Ecto neural progenitor cell (in vitro differentiated cells): ENCODE measurements around the gene SLC2A6.

Experiments used
- DNase-seq: peaks from one replicate; pipeline ENCODE4 v3.0.0-alpha.2; 2018; ENCODE audit warnings: low spot score

The SLC2A6 gene

GRCh38 chr9:133496861-133497842, 18.3 kb upstream of the SLC2A6 start:
- no peak for DNase-seq

DNA sequence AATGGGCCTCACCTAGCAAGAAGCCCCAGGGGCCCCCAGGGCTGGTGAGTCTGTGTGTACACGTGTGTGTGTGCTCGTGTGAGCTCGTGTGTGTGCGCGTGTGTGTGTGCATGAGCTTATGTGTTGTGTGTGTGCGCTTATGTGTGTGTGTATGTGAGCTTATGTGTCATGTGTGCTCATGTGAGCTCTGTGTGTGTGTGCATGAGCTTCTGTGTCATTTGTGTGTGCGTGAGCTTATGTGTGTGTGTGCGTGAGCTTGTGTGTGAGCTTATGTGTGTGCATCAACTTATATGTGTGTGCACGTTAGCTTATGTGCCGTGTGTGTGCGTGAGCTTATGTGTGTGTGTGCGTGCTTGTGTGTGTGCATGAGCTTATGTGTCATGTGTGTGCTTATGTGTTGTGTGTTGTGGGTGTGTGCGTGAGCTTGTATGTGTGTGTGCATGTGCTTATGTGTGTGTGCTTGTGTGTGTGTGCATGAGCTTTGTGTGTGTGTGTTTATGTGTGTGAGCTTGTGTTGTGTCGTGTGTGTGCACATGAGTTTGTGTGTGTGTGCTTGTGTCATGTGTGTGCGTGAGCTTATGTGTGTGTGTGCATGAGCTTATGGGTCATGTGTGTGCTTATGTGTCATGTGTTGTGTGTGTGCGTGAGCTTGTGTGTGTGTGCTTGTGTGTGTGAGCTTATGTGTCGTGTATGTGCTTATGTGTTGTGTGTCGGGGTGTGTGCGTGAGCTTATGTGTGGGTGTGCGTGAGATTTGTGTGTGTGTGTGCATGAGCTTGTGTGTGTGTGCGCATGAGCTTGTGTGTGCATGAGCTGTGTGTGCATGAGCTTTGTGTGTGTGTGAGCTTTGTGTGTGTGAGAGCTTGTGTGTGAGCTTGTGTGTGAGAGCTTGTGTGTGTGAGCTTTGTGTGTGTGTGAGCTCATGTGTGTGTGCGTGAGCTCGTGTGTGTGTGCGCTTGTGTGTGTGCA, 16.7 kb upstream of the SLC2A6 start:
- no peak for DNase-seq

DNA sequence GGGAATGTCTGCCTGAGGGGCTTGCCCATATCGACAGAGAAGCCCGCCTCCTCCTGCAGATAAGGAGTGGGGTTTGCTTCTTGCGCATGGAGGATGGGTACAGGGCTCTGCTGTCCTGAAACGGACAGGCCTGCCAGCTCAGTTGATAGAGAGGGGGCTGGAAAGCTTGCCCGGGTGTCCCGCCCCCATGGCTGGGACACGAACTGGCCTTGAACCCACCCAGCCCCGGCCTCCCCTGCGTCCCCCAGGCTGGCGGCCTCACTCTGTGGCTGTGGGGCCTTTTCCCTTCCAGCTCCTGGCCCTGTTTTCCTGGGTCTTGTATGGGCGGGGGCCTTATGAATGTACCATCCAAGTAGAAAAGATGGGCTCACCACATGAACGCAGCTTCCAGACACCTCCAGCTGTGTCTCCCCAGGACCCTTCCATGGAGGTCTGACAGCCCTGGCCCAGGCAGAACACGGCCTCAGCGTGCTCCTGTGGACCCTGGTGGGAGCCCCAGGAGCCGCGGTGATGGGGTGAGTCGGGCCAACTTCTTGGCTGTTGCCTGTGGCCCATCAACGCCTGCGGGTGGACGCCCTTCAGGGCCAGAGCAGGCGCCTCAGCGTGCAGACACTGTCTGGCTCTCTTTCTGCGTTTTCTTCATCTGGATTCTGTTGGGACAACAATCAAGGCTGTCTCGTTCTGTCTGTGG, 15.9 kb upstream of the SLC2A6 start:
- no peak for DNase-seq

DNA sequence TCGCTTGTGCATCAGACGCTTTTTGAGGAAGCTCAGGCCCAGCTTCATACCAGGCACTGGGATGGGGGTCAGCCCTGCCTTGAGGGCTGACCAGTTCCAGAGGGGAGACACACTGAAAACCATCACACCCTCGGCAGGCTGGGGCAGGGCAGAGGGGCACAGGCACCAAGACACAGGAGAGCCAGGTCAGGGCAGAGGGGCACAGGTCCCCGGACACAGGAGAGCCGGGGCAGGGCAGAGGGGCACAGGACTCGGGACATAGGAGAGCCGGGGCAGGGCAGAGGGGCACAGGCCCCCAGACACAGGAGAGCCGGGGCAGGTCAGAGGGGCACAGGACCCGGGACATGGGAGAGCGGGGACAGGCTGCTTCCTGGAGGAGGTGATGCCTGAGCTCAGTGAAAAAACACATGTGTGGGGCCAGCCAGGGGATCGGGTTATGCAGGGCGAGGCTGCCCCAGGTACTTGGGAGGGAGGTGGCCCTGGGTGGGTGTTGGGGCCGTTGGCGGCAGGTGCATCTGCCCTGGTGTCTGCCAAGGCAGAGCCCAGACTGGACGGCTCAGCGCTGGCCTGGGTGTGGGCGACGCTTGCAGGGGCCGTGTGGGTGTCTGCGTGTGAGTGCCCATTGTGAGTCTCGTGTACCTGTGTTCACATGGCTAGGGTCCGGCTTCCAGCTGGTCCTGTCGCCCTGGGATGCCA, 15.1 kb upstream of the SLC2A6 start:
- no peak for DNase-seq

GRCh38 chr9:133493428-133493827, 14.5 kb upstream of the SLC2A6 start:
- no peak for DNase-seq

GRCh38 chr9:133492061-133493021, 13.4 kb upstream of the SLC2A6 start:
- DNase-seq, result no peak

DNA sequence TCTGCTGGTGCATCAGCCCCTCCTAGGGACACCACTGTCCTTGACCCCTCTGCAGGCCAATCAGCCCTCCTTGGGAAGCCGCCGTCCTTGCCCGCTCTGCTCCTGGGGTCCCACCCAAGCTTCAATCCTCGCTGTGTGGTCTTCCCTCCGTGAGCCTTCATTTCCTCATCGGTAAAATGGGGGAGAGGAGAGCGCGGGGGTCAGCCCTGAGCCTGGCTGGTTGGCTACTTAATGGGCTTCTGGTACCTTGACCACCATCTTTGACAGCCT, 12.7 kb upstream of the SLC2A6 start:
- no peak for DNase-seq

GRCh38 chr9:133490865-133491655, 12.2 kb upstream of the SLC2A6 start:
- no peak for DNase-seq

GRCh38 chr9:133490201-133490681, 11.3 kb upstream of the SLC2A6 start:
- no peak for DNase-seq

GRCh38 chr9:133489253-133490190, 10.6 kb upstream of the SLC2A6 start:
- no peak for DNase-seq

- DNase-seq, result no peak
Measured at GRCh38 chr9:133488686-133489252, 9.9 kb upstream of the SLC2A6 start.

DNA sequence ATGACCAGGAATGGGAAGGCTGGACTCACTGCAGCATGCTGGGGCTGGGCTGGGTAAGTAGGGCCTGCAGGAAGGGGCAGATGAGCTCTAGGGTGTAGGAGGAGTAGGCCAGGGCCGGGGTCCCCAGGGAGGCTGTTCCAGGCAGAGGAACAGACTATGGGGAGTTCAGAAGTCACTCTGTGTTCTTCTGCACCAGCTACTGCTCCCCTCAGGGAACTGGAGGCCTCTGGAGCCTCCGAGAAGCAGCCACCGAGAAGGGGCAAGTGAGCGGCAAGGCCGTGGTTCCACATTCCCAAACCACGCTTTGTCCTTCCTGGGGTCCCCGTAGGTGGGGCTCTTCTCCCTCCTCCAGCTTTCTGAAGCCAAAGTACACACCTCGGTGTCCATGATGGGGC, 8.4 kb upstream of the SLC2A6 start:
- DNase-seq, result no peak

DNA sequence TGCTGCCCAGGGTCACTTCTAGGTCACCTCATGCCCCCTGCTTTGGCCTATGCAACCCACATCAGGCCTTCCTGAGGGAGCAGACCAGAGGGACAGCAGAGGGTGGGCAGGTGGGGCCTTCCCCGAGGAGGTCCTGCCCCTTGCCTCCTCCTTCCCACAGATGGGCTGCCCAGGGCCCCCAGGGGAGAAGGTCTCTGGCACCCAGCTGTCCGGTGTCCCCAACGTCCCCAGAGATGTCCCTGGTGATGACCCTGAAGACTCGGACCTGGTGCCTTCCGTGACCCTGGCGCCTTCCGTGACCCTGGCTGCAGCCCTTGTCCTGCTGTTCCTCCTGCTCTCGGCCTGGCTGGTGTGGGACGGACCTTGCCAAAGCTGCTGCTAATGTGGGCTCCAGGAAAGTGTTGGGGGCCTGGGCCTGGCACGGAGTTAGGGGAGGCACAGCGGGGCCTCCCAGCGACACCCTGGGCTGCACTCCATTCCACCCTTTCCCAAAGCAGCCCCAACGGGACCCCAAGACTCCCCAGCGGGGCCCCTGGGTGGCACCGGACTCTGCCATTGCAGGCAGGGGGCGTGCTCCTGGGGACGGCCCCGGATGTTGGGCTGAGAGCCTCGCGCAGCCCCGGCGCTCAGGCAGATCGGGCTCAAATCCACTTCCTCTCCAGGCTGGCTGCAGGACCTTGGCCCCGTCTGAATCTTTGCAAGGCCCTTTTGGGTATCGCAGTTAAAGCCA, 6.8 kb upstream of the SLC2A6 start:
- no peak for DNase-seq

DNA sequence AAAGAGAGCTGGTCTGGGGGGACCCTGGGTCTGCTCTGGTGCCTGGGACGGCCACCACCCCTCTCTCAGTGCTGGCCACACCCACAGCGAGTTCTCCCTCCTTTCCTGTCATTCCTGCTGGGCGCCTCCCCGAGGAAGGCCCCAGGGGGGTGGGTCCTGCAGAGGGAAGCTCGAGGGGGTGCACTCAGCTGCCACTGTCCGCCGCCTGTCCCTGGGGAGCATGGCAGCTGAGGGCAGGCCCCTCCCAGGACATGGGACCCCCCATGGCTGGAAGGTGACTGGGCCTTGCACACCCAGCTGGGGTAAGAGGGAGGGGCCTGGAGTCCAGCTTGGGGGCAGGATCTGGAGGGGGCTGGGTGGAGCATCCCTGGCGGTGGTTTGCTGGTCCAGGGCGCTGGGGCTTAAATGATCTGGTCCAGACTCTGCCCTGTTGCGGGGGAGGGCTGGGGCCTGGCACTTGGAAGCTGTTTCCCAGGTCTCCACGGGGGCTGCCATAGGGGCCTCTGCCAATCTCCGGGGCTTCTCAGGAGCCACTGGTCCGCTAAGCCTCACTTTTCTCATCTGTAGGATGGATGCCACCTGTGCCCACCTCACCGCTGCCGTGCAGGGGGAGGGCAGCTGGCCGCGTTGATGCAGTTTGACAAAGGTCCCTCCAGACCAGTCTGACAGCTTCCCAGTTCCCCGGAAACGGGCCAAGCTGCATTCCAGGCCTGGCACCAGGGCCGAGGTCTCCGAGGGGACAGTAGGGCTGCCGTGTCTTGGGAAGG, 6.0 kb upstream of the SLC2A6 start:
- DNase-seq, result no peak

DNA sequence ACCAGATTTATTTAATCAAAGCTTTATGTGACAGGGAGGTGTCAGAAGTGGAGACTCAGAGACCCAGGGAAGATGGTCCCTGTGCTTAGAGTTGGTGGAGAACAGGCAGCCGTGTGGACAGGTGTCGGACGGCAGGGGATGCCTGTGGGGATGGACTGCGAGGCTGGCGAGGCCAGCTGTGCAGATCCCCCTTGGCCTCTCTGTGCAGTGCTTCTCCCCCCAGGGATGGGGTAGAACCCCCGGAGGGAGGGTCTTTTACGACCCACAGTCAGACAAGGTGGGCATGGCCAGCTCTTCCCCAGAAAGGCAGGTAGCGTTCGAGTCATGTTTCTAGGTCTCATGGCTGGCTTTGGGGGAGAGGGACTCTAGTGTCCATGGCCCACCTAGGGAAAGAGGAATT, 4.7 kb upstream of the SLC2A6 start:
- no peak for DNase-seq

- DNase-seq, result no peak
Measured at GRCh38 chr9:133477992-133478850, 678 bp downstream of the SLC2A6 start.
